ENCODE results near the gene CDH5.
"Not testable (repeated sequence)": the region's sequence is repeated elsewhere in the genome, so short reads cannot be mapped to it uniquely, and the experiment has no call there.

The CDH5 gene

DNA sequence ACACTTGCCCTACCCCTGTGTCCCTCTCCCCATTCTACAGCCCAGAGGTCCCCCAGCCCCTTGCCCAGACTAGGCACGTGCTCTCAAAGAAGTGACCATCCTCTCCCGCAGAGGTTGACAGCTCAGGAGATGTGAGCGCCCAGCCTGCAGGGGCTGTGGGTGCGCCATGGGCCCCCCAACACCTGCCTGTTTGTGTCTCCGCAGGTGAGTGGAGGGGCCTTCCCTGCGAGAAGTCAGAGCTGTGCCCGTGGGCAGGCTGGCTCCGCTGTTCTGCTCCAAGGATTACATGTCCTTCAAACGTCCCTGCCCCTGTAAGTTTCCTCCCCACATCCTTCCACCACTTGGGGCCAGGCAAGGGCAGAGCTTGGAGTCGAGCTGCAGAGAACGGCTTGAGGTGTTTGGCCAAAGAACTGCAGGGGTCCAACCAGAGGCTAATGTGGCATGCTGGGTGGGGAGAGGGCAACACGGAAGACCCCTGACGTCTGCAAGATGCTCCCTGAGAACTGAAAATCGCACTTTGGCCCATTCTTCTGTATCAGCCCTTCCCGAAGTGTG lies 71.0 kb downstream of the CDH5 start:
- DNase-seq (ENCODE audit: low read depth), result no peak

DNA sequence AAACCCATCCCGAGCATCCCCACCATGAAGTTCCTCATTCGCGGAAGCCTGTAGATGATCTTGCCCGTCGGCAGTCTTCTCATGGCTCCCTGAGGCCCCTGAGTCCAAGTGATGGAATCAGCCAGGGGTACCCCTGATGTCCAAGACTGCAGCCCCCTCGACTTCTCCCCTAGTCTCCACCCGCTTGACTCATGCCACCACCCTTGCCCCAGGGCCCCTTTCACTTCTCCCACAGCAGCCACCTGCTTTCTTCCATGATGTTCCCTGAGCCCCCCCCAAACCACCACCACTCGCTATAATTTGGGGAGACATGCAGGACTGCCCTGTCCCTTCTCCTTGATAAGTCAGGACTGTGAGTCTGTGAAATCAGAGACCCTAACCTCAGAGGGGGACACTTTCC lies 72.0 kb downstream of the CDH5 start:
- no peak for DNase-seq (ENCODE audit: low read depth)

DNA sequence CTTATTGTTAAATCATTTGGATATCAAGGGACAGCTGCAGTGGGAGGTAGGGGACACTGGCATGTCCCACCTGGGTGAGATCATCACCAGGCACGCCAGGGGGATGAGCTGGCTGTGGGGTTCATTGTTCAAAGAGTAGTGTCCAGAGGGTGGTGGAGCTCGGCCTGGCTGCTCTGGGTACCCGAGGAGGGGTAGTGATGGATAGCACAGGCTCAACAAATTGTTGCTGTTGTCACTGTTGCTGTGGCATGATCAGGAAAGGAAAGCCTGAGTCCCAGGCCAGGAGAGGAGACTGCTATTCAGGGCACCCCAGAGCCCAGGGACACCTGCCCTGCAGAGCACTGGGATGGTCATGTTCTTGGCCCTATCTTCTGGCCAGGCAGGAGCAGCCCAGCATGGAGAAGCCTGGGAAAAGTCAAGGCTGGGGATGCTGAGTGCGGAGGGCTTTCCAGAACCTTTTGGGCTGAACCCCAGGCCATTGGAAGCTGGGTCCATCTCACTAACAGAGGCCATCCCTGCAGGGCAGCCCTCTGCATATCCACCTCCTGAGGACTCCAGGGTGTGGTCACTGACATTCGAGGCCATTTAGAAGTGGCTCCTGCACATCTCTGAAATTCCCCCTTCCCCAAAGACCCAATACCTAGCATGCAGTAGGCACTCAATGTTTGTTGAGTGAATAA lies 72.7 kb downstream of the CDH5 start:
- no peak for DNase-seq (ENCODE audit: low read depth)

DNA sequence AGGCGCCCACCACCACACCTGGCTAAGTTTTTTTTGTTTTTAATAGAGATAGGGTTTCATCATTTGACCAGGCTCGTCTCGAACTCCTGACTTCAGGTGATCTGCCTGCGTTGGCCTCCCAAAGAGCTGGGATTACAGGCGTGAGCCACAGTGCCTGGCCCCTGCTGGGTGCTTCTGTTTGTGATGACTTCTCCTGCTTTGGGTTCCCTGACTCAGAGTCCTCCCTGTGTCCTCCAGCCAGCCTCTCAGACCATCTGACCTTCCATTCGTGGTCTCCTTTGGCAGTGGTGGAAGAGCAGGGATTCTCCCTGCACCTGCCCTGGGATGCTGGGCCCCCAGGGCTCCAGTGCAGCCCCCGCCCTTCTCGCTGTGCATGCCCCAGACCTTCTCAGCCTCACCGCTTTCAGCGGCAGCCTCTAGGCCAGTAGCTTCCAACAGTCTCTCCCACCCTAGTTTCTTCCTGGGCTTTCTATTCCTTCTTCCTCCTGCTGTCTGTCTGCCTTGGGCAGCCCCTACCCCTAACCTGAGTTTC lies 73.8 kb downstream of the CDH5 start:
- DNase-seq (ENCODE audit: low read depth), result no peak

DNA sequence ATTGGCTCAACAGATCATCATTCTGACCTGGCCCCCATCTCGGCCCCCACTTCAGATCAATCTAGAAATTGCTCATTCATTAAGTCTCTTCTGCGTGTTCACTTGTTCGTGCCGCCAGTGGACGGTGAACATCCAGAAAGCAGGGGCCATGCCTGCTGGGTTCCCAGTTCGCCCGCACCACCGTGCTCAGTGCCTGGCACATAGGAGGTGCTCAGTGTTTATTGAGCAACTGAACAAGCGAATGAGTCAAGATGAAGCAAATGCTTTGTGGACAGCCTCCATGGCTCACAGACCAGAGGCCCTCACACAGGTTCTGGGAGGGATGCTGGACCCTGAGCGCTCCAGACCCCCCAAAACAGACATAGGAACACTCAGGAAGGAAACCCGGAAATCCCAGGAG lies 74.5 kb downstream of the CDH5 start:
- DNase-seq (ENCODE audit: low read depth), result no peak

DNA sequence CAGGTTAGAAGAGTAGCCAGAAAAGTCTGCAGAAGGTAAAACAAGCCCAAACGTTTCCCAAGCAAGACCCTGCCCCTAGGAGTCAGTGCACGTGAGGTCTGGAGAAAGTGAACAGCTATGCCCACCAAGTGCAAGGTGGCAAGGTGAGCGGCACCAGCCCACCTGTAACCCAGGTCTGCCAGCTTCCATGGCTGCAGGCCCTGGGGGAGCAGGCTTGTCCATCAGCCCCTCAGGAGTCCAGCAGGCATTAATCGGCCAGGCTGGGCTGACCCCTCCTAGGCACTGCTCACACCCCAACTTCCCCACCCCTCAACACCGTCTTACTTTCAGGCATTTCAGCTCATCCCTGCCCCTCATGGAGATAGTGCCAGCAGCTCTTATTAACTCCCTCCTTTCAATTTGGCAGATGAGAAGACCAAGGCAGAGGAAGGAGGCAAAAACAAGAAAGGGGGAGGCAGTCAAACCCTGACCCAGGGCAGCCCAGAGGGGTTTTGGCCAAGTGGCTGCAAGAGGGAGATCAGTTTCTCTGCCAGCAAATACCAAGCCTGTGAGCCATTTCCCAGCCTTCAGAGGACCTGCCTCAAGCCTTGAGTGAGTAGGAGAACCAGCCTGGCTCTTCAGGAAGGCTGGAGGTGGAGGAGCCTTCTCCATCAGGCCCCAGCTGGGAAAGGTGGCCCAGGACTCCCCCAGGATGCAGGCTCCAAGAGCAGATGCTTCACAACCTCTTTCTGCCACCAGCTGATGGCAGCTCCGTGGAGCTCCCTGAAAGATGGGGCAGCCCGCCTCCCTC lies 75.3 kb downstream of the CDH5 start:
- DNase-seq (ENCODE audit: low read depth), result no peak

DNA sequence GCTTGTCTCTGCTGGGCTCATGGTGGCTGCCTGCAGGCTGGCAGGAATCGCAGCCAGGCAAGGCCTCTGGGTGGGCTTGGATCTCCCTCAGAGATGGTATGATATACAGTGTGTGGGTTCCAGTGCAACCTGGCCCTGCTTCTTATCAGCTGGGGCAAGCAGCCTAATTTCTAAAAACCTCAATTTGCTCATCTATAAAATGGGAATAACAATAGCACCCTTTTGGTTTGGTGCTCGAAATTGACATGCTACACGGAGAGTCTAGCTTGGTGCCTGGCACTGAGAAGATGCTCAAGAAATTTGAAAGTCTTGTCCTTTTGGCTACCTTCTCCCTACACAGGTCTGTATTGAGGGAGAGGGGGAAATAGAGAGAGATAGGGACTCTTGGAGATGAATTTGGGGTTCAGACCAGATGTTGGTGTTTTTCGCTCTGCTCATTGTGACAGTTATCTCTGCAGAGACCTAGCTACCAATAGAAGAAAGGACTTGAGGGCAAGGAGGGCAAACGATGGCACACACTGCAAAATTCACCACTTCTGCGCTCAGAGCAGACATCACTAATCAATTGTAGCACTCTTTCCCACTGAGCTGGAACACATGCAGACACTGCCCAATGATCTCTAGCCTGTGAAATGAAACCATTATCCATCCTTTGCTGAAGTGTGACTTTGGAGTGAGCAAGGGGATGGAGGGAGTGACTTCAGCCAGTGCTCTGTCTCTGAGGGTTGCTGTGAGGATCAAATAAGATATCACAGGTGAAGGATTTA lies 76.2 kb downstream of the CDH5 start:
- no peak for DNase-seq (ENCODE audit: low read depth)

DNA sequence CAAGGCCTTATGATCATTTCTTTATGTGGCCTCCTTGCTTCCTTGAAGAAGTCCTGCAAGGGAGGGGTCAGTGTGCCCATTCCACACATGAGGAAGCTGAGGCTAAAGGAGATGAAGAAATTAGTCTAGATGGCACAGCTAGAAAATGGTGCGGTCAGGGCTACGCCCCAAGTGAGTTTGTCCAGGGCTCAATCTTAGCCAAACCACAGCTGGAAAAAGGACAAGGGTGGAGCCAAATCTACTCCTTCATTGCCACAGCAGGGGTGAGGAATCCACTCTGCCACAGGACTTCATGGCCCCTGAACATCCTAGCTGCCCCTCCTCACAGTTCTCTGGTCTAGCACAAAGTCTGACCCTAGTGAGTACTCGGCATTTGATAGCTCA lies 76.8 kb downstream of the CDH5 start:
- no peak for DNase-seq (ENCODE audit: low read depth)

DNA sequence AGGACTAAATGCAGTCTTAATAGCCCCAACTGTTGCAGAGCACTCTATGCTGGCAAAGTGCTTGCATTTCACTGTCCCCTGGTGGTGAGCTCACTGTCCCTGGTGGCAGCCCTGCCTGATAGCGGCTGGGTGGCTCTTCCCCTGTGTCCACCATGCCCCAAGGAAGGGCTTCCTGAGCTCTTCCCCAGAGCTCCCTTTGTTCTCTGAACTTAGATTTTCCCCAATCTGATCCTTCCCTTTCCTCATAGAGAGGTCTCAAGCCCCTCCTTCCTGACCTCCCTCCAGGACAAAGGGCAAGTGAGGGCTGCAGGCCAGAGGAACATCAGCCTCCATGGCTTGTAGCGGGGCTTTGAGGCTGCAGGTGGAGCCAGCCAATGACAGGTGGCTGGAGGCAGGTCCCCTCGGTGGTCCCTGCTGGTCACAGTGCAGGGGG lies 77.6 kb downstream of the CDH5 start:
- DNase-seq (ENCODE audit: low read depth), result no peak

DNA sequence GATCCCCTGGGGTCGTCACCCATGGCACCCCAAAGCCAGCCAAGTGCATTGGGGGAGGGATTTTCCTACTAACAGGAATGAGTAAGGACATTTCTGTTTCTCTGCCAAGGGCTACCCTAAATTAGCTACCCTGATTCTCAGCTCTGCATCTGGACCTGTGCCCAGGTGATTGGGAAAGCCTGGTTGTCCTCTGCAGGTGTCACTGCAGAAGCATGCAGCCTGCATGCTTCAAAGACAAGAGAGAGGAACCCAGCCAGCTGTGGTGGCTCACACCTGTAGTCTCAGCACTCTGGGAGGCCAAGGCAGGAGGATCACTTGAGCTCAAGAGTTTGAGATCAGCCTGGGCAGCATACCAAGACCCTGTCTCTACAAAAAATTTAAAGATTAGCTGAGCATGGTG lies 80.2 kb downstream of the CDH5 start:
- DNase-seq (ENCODE audit: low read depth), result no peak

DNA sequence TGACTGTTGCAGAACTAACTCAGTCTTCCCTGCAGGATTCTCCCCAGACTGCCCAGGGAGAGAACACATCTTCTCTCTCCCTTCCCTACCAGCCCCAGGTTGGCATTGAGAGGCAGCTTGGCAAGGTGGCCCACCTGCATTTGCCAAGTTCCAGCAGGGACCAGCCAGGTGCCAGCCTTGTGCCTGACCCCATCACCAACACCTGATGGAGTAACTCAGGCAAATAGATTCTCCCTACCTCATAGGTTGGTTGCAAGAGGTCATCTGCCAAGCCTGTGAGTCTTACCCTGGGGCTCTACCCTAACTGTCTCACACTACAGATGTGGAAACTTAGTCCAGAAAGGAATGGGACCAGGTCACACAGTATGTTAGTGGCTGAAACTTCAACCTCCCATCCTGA lies 81.0 kb downstream of the CDH5 start:
- DNase-seq (ENCODE audit: low read depth), result no peak

DNA sequence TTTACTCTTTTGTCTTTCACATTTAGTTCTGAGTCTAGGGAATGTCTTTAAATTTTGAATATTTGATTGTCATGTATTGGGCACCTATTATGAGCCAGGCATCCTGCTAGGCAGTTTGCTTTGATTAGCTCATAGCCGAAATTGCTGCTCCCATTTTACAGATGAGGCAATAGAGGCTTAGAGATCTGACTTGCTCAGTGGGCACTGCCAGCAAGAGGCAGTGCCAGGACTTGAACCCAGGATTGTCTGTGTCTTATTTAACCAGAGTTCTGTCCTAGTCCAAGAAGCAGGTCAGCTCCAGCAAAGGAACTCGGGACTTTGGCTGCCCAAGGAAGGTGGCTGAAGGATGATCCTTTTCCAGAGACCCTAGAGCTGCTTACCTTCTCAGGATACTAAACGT lies 85.1 kb downstream of the CDH5 start:
- DNase-seq (ENCODE audit: low read depth), result no peak

DNA sequence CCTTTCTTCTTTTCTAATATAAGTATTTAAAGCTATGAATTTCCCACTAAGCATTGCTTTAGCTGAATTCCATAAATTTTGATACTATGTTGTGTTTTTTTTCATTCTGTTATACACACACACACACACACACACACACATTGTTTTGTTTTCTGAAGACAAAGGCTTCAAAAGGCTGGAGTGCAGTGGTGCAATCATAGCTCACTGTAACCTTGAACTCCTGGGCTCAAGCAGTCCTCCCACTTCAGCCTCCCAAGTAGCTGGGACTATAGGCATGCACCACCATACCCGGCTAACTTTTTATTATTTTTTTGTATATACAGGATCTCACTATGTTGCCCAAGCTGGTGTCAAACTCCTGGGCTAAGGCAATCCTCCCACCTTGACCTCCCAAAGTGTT lies 86.7 kb downstream of the CDH5 start:
- not testable (repeated sequence) for DNase-seq (ENCODE audit: low read depth)
